ENCODE measurements around the gene EYS. TPM values are rescaled to one million over a fixed set of nuclear protein-coding genes. Genes with fewer than 3 reads are reported as not detected.

The EYS gene
- 0.14 TPM in 1 of 2 replicates, not detected in the other for polyA plus RNA-seq (2011; rRNA removed)
- not detected in 2 replicates for polyA minus RNA-seq (2011; rRNA and poly(A)+ RNA removed)

DNA sequence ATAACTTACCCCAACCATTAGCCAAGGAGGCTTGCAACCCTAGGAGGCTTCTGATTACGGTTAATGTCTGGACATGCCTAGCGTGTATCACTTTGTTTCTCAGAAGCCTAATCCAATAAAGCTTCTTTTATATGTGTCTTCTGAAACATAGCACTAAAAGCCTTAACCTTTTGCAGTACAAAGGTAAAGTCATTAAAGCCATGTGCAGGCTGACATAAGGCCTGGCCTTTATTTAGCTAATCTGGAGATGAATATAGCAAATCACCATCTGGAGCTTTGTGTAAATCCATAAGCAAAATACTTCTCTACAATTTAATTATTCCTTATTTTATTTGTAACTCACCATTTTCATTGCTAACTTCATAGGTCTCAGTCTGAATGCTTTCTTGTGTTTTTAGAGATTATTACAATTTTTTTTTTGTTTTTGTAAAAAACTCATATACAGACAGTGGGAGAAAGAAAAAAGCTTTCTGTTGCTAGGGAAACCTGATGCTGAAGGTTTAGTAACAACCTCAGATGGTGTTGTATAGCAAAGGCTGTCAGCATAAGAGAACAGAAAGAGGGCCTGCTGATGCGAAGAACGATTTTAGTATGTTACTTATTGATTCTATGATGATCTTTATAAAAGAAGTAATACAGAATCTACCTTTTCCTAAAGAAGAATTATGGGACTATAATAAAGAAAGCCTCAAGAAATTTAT, at the start of gene EYS:
Gene EYS (minus strand): TSS at position 101 of the 701 bp plus-strand sequence. CDS start 211,816 bp downstream, outside the sequence.
- Histone ChIP-seq H3K27ac (ENCODE audit: low read depth, low read length) (no peak within 1 kb of the TSS), H3K9me3 (ENCODE audit: control insufficient read depth, insufficient read depth, low read length) (no peaks in the 10 kb centered on the region), H3K27me3 (ENCODE audit: control insufficient read depth, insufficient read depth, low read length) (no peaks in the 10 kb centered on the region), H3K4me3 (ENCODE audit: low read depth, low read length) (no peak within 1 kb of the TSS)
- no peak for TF ChIP-seq CTCF (IDR thresholded peaks at IDR 0.05; ENCODE audit: low read depth, low read length)
- ChIA-PET POLR2A (no interaction called here), CTCF (no interaction called here)
- no peak for DNase-seq (ENCODE audit: low read depth, low spot score)

- TF ChIP-seq CTCF (IDR thresholded peaks at IDR 0.05; ENCODE audit: low read depth, low read length): no peak
- ChIA-PET CTCF (no interaction called here), POLR2A (no interaction called here)
- H3K27me3 ChIP-seq (ENCODE audit: control insufficient read depth, insufficient read depth, low read length): no peaks in the 10 kb centered on the region
- no peak for DNase-seq (ENCODE audit: low read depth, low spot score)
- H3K27ac ChIP-seq (ENCODE audit: low read depth, low read length): no peak overlapping the region
- no peak overlapping the region for H3K4me3 ChIP-seq (ENCODE audit: low read depth, low read length)
- H3K9me3 ChIP-seq (ENCODE audit: control insufficient read depth, insufficient read depth, low read length): no peaks in the 10 kb centered on the region; the same call in 1 of the 2 replicates
These were observed 39.3 kb upstream of the EYS start for GRCh38 chr6:65746302-65746701.

GRCh38 chr6:65745614-65746013, 38.6 kb upstream of the EYS start:
- POLR2A ChIA-PET: no interaction called here
- TF ChIP-seq CTCF (IDR thresholded peaks at IDR 0.05; ENCODE audit: low read depth, low read length): no peak

DNA sequence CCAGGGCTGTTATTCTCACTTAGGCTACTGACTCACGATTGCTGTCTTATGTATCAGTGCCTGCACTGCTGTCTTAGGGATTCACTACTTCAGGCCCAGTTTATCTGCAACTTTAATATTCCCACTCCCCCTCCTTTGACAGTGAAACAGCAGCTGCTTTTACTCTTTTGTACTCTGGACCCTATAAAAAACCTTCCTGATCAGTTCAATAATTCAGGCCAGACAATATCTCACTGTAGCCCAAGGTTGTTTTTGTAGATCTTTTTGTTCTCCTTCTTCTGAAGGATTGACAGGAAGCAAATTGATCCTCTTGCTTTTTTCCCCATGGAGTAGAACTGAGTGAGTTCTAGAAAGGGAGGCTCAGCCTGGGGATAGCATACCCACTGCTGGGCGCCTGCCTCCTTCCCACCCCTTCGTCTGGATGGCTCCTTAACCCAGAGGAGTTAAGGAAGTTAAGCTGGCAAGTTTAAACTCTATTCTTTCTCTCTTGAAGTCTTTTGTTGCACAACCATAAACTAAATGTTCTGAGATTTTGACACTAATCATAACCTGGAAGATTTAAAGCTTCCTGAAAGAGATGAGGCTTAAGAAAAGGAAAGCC, 22.0 kb upstream of the EYS start:
- no peak for DNase-seq (ENCODE audit: low read depth, low spot score)
- CTCF ChIA-PET: no interaction called here

More at GRCh38 chr6:65745614-65746013, 38.6 kb upstream of the EYS start:
- H3K27ac ChIP-seq (ENCODE audit: low read depth, low read length): no peak overlapping the region
- no peak for DNase-seq (ENCODE audit: low read depth, low spot score)
- no peaks in the 10 kb centered on the region; the same call in 1 of the 2 replicates for H3K9me3 ChIP-seq (ENCODE audit: control insufficient read depth, insufficient read depth, low read length)
- no peaks in the 10 kb centered on the region for H3K27me3 ChIP-seq (ENCODE audit: control insufficient read depth, insufficient read depth, low read length)
- no peak overlapping the region for H3K4me3 ChIP-seq (ENCODE audit: low read depth, low read length)
- CTCF ChIA-PET: no interaction called here

More for the DNA sequence above, 22.0 kb upstream of the EYS start:
- no peak for TF ChIP-seq CTCF (IDR thresholded peaks at IDR 0.05; ENCODE audit: low read depth, low read length)
- no peak overlapping the region for H3K4me3 ChIP-seq (ENCODE audit: low read depth, low read length)
- no peak overlapping the region for H3K27ac ChIP-seq (ENCODE audit: low read depth, low read length)
- H3K9me3 ChIP-seq (ENCODE audit: control insufficient read depth, insufficient read depth, low read length): no peaks in the 10 kb centered on the region
- no peaks in the 10 kb centered on the region for H3K27me3 ChIP-seq (ENCODE audit: control insufficient read depth, insufficient read depth, low read length)
- POLR2A ChIA-PET: no interaction called here

All from AG04450 (cell line).